Brain microvascular endothelial cell (primary cell): ENCODE results near the gene MXD3.

Experiments
- DNase-seq: peaks from one replicate; pipeline ENCODE4 v3.0.0-alpha.2; 2020
- H3K27ac ChIP-seq: fragments of 250-450 bp; sonication (Bioruptor Pico); 2 replicates; pipeline ENCODE4 v1.5.1; 2020; ENCODE audit warnings: mild to moderate bottlenecking, moderate library complexity
- H3K27me3 ChIP-seq: fragments of 250-450 bp; sonication (Bioruptor Pico); replicated peaks from 2 replicates; pipeline ENCODE4 v1.5.1; 2020; ENCODE audit warnings: mild to moderate bottlenecking
- H3K36me3 ChIP-seq: fragments of 250-450 bp; sonication (Bioruptor Pico); replicated peaks from 2 replicates; pipeline ENCODE4 v1.5.1; 2020; ENCODE audit warnings: mild to moderate bottlenecking
- H3K4me3 ChIP-seq: 2 replicates; pipeline ENCODE4 v1.5.1; 2011; ENCODE audit warnings: low read depth, mild to moderate bottlenecking, control low read depth, low read length, moderate library complexity
- in situ Hi-C: cut with HindIII; loops from 2 replicates; pipeline ENCODE4 v1.10.0; 2017; ENCODE audit warnings: low sequenced_read_pairs, low pct_ligation_motif_present
- TF ChIP-seq, protein P1 (sequence below): IDR thresholded peaks from 2 replicates; pipeline ENCODE4 v1.5.1; 2011; ENCODE audit warnings: low read depth, mild to moderate bottlenecking, moderate library complexity, low read length, control low read depth, inconsistent platforms; ENCODE audit errors: missing control alignments

The MXD3 gene

DNA sequence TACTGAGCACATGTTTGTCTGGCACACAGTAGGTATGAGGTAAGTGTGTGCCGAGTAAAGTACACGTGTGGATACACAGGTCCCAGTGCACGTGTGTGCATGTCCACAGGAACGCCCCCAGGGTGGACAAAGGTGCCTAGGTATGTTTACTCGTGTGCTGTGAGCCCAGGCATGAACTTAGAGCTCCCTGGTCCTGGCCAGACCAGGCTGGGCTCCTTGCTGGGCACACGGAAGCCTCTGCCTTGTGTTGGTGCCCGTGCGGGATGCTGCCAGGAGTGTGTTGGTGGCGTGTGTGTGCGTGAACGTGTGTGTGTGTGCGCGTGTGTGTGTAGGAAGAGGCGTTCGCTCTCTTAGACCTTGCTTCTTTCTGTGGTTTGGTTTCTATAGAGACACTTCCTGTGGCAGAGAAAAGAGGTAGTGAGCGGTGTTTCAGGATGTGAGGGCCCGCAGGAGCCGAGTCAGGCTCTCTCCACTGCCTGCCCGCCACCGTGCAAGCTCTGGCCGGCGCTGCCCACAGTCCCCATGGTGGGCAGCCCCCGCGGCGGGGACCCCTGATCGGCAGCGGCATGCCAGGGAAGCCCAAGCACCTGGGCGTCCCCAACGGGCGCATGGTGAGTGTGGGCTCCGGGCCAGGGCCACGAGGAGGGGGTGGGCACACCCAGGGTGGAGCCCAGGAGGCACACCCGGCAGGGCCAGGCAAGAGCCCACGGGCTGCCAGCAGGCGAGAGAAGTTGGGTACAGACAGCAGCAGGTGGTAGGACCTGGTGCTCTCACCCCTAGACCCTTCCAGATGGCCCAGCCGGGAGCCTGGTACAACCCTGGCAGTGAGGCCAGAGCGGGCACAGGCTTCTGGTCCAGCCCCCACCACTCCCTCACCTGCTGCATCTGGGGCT, 46.0 kb upstream of the MXD3 start, which contains the start of gene RGS14:
Gene RGS14 (plus strand): TSS at position 466 of the 893 bp plus-strand sequence. CDS start 101 bp downstream, at position 567.
- in situ Hi-C loops = no loop called here
- TF ChIP-seq, protein P1, sequence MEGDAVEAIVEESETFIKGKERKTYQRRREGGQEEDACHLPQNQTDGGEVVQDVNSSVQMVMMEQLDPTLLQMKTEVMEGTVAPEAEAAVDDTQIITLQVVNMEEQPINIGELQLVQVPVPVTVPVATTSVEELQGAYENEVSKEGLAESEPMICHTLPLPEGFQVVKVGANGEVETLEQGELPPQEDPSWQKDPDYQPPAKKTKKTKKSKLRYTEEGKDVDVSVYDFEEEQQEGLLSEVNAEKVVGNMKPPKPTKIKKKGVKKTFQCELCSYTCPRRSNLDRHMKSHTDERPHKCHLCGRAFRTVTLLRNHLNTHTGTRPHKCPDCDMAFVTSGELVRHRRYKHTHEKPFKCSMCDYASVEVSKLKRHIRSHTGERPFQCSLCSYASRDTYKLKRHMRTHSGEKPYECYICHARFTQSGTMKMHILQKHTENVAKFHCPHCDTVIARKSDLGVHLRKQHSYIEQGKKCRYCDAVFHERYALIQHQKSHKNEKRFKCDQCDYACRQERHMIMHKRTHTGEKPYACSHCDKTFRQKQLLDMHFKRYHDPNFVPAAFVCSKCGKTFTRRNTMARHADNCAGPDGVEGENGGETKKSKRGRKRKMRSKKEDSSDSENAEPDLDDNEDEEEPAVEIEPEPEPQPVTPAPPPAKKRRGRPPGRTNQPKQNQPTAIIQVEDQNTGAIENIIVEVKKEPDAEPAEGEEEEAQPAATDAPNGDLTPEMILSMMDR = no peak
- no peak within 1 kb of the TSS for H3K27ac ChIP-seq
- peak; percentile 36 for DNase-seq
- H3K27me3 ChIP-seq = no peaks in the 10 kb centered on the region
- H3K4me3 ChIP-seq = no peak within 1 kb of the TSS
- H3K36me3 ChIP-seq = no peaks in the 10 kb centered on the region

DNA sequence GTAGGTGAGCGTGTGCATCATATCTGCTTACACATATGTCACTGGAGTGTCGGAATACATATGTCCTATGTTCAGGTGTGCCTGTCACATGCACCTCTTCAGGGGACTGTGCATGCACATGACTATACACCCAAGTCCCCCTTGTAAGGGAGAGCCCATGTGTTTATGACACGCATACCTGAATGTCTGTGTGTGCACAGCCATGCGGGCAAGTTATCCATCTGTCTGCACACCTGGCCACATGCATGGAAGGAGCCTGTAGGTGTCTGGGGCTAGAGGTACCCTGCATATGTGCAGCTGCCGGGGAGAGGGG, 45.4 kb upstream of the MXD3 start:
- Histone ChIP-seq H3K4me3 (no peak overlapping the region), H3K27ac (no peak overlapping the region), H3K36me3 (no peaks in the 10 kb centered on the region), H3K27me3 (no peaks in the 10 kb centered on the region)
- in situ Hi-C loops = no loop called here
- no peak for DNase-seq
- TF ChIP-seq, protein P1 = no peak

DNA sequence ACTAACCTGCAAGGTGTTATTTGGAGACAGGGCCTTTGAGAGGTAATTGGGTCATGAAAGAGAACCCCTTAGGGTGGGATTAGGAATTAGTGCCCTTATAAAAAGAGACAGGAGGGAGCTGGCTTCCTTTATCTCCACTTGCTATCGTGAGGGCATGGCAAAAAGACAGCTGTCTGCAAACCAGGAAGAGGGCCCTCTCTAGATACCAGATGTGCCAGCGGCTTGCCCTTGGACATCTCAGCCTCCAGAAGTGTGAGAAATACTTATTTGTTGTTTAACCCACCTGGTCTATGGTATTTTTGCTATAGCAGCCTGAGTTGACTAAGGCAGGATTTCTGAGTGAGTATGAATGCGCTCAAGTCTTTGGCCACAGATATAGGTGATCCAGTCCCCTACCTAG, 45.0 kb upstream of the MXD3 start:
- no peak overlapping the region for H3K27ac ChIP-seq
- in situ Hi-C loops = no loop called here
- TF ChIP-seq, protein P1 = no peak
- H3K36me3 ChIP-seq = no peaks in the 10 kb centered on the region
- DNase-seq = no peak
- H3K4me3 ChIP-seq = no peak overlapping the region
- no peaks in the 10 kb centered on the region for H3K27me3 ChIP-seq

DNA sequence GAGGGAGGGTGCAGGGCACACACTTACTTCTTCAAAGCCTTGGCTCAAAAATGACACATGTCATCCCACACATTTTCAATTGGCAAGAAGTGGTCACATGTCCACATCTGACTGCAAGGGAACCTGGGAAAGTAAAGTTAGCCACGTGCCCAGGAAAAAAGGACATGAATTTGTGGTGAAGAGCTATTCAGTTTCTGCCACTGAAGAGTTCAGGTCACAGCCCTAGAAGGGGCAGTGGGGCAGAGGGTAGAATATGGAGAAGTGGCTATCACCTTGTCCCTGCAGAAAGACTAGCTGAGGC, 44.1 kb upstream of the MXD3 start:
- H3K4me3 ChIP-seq = no peak overlapping the region
- no peaks in the 10 kb centered on the region for H3K27me3 ChIP-seq
- no peak overlapping the region for H3K27ac ChIP-seq
- no peak for DNase-seq
- TF ChIP-seq, protein P1 = no peak
- in situ Hi-C loops = no loop called here
- H3K36me3 ChIP-seq = no peaks in the 10 kb centered on the region

DNA sequence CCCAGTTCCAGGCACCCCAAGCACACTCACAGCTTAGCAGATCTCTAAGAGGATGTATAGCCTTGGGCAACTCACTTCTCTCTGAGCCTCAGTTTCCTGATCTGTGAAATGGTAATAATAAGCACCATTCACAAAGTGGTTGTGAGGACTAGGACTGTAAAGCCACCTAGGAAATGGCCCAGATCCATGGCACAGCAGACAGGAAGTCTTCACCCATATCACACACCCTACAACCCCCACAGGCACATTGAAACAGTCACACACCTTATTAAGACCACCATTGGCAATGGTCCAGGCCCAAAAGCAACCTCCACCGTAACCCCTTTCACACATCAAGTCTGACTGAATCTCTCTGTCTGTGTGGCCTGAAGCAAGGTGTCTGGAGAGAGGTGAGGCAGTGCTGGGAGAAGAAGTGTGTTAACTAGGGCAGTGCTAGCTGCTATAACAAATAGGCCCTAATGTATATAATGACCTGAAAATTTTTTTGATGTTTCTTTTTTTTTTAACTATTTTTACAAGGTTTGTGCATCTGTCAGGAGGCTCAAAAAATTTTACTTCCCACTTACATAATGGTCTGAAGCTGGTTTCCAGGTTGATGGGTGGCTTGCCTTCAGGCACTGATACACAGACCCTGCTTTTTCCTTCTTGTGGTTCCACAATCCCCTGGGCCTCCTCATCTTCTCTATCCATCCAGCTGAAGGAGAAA, 43.6 kb upstream of the MXD3 start:
- TF ChIP-seq, protein P1 = no peak
- DNase-seq = no peak
- Histone ChIP-seq H3K27ac (no peak overlapping the region), H3K27me3 (no peaks in the 10 kb centered on the region), H3K36me3 (no peaks in the 10 kb centered on the region), H3K4me3 (no peak overlapping the region)
- in situ Hi-C loops = no loop called here
